Panc1 (cell line): Measurements from ENCODE around the gene VPS13A. TPM values are rescaled to one million over a fixed set of nuclear protein-coding genes. Genes with fewer than 3 reads are reported as not detected.

ENCODE experiments used
- ATAC-seq: fragments of 200-7000 bp; cut with Tn5 transposase; 2 replicates; pipeline ENCODE4 v1.9.1; 2020; ENCODE audit warnings: mild to moderate bottlenecking, moderate library complexity
- BruUV-seq: library from RNA; stranded (reverse); fragments of 400-500 nt; replicated peaks from 2 replicates; lab custom pipeline; 2021; lab: Mats Ljungman, UMichigan
- CTCF ChIA-PET: fragments of 300-600 bp; sonication (Branson Sonifier 250); formaldehyde crosslinking; loops from one replicate; lab custom pipeline; 2022; ENCODE audit warnings: antibody characterized with exemption; lab: Charles Lee
- POLR2A ChIA-PET: fragments of 300-600 bp; sonication (Branson Sonifier 250); formaldehyde crosslinking; loops from one replicate; lab custom pipeline; 2022; ENCODE audit warnings: antibody characterized with exemption; lab: Charles Lee
- DNase-seq: peaks from one replicate; pipeline ENCODE4 v3.0.0-alpha.2; 2010; ENCODE audit warnings: low read depth, low spot score
- H3K27ac ChIP-seq: 2 replicates; pipeline ENCODE4 v1.5.1; 2011; ENCODE audit warnings: mild to moderate bottlenecking, low read length, inconsistent platforms
- H3K27me3 ChIP-seq: fragments of 200-500 bp; sonication (Bioruptor generic); 2 replicates; pipeline ENCODE4 v1.6.0; 2014; ENCODE audit warnings: low read length, inconsistent platforms; ENCODE audit not compliant: control insufficient read depth, insufficient read depth
- H3K36me3 ChIP-seq: fragments of 200-500 bp; sonication (Bioruptor generic); 2 replicates; pipeline ENCODE4 v1.5.1; 2014; ENCODE audit warnings: inconsistent platforms, mild to moderate bottlenecking, low read length, moderate library complexity; ENCODE audit not compliant: control insufficient read depth, insufficient read depth
- H3K4me1 ChIP-seq: 2 replicates; pipeline ENCODE4 v1.5.1; 2011; ENCODE audit warnings: inconsistent platforms, mild to moderate bottlenecking, low read length, moderate library complexity; ENCODE audit not compliant: control insufficient read depth, insufficient read depth
- H3K4me3 ChIP-seq, 2 experiments: 2 replicates each; pipeline ENCODE4 v1.5.1; 2011 to 2012; ENCODE audit warnings: low read depth in 2 of 2, low read length in 2 of 2, mild to moderate bottlenecking in 2 of 2, inconsistent platforms in 1 of 2, moderate library complexity in 1 of 2
- H3K9me3 ChIP-seq: fragments of 200-500 bp; sonication (Bioruptor generic); 2 replicates; pipeline ENCODE4 v1.5.1; 2014; ENCODE audit warnings: low read depth, mild to moderate bottlenecking, inconsistent platforms, low read length, moderate library complexity; ENCODE audit not compliant: control insufficient read depth, insufficient read depth
- POLR2AphosphoS5 ChIP-seq: IDR thresholded peaks from 2 replicates; pipeline ENCODE4 v1.6.1; 2012; ENCODE audit warnings: mild to moderate bottlenecking, low read depth, low read length, moderate library complexity
- REST ChIP-seq, 2 experiments: IDR thresholded peaks; 2 replicates each; pipeline ENCODE4 v1.6.1; 2011 to 2012; ENCODE audit warnings: low read depth in 2 of 2, control low read depth in 1 of 2, low read length in 1 of 2, mild to moderate bottlenecking in 1 of 2, moderate library complexity in 1 of 2; ENCODE audit not compliant: insufficient read depth in 1 of 2
- SIN3A ChIP-seq: IDR thresholded peaks from 2 replicates; pipeline ENCODE4 v1.6.1; 2012; ENCODE audit warnings: low read depth, mild to moderate bottlenecking, low read length, moderate library complexity, borderline replicate concordance; ENCODE audit not compliant: insufficient read depth
- TCF7L2 ChIP-seq: IDR thresholded peaks from 2 replicates; pipeline ENCODE4 v1.6.1; 2011; ENCODE audit warnings: mild to moderate bottlenecking, low read depth, low read length, inconsistent platforms
- in situ Hi-C: cut with HindIII; loops from 2 replicates; pipeline ENCODE4 v1.10.0; 2016; ENCODE audit warnings: low sequenced_read_pairs, low pct_unique_long_range_greater_than_20kb
- intact Hi-C: fragments of 100-400 bp; cut with micrococcal nuclease; formaldehyde crosslinking; loops from one replicate; pipeline ENCODE4 v1.10.0; 2022; ENCODE audit not compliant: unreplicated experiment
- total RNA-seq: library from RNA; stranded (reverse); gene quantifications from one replicate; pipeline ENCODE4 v1.2.1, GENCODE V29; 2021; ENCODE audit not compliant: unreplicated experiment
- TF ChIP-seq, protein P1 (sequence below): fragments of 450-650 bp; IDR thresholded peaks from 2 replicates; pipeline ENCODE4 v1.5.1; 2017; ENCODE audit warnings: mild to moderate bottlenecking

The VPS13A gene
- total RNA-seq, 1 experiment from 2014 or later, result 26.1 TPM

- no peaks in the 10 kb centered on the region for H3K9me3 ChIP-seq
- no peaks in the 10 kb centered on the region for H3K4me1 ChIP-seq
- no peak overlapping the region for H3K4me3 ChIP-seq
- no TSS peak for BruUV-seq
- no peak overlapping the region for H3K27ac ChIP-seq
- intact Hi-C loops, result no loop called here
- H3K27me3 ChIP-seq, result no peaks in the 10 kb centered on the region
- in situ Hi-C loops, result no loop called here
- CTCF ChIA-PET, result no interaction called here
- no peak for DNase-seq
- no peak for TF ChIP-seq POLR2AphosphoS5
- no peak for TF ChIP-seq SIN3A
- no peak for TF ChIP-seq TCF7L2
- TF ChIP-seq, protein P1, sequence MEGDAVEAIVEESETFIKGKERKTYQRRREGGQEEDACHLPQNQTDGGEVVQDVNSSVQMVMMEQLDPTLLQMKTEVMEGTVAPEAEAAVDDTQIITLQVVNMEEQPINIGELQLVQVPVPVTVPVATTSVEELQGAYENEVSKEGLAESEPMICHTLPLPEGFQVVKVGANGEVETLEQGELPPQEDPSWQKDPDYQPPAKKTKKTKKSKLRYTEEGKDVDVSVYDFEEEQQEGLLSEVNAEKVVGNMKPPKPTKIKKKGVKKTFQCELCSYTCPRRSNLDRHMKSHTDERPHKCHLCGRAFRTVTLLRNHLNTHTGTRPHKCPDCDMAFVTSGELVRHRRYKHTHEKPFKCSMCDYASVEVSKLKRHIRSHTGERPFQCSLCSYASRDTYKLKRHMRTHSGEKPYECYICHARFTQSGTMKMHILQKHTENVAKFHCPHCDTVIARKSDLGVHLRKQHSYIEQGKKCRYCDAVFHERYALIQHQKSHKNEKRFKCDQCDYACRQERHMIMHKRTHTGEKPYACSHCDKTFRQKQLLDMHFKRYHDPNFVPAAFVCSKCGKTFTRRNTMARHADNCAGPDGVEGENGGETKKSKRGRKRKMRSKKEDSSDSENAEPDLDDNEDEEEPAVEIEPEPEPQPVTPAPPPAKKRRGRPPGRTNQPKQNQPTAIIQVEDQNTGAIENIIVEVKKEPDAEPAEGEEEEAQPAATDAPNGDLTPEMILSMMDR, result no peak
- TF ChIP-seq REST (IDR thresholded peaks at IDR 0.05; ENCODE audit: insufficient read depth in 1 of 2, low read depth in 2 of 2, low read length in 1 of 2), result no peak
- no peak for ATAC-seq
- POLR2A ChIA-PET, result no interaction called here
- H3K36me3 ChIP-seq, result no peaks in the 10 kb centered on the region
Observed at GRCh38 chr9:77435688-77436087, 258.4 kb downstream of the VPS13A start.

- ChIA-PET CTCF (no interaction called here), POLR2A (no interaction called here)
- in situ Hi-C loops (no loop called here), intact Hi-C loops (no loop called here)
- Histone ChIP-seq H3K27ac (no peak overlapping the region), H3K27me3 (no peaks in the 10 kb centered on the region), H3K4me1 (no peaks in the 10 kb centered on the region), H3K9me3 (no peaks in the 10 kb centered on the region), H3K36me3 (no peaks in the 10 kb centered on the region), H3K4me3 (no peak overlapping the region)
- DNase-seq (no peak), ATAC-seq (no peak)
- BruUV-seq, result no TSS peak
- no peak for TF ChIP-seq SIN3A
- TF ChIP-seq TCF7L2, result no peak
- no peak for TF ChIP-seq POLR2AphosphoS5
- TF ChIP-seq REST (IDR thresholded peaks at IDR 0.05; ENCODE audit: insufficient read depth in 1 of 2, low read depth in 2 of 2, low read length in 1 of 2), result no peak
- TF ChIP-seq, protein P1, result no peak
Observed at GRCh38 chr9:77438653-77439052, 261.3 kb downstream of the VPS13A start.
